ENCODE measurements around the gene P3H2.

The P3H2 gene

GRCh38 chr3:190010486-190010885, 110.2 kb downstream of the P3H2 start:
- H3K4me3 ChIP-seq (ENCODE audit: control insufficient read depth, low read depth, low read length) = no peak overlapping the region
- TF ChIP-seq CTCF (conservative IDR thresholded peaks at IDR 0.05; ENCODE audit: control insufficient read depth, insufficient read depth, low read depth, low read length) = no peak
- no peak for DNase-seq (ENCODE audit: low read depth)

GRCh38 chr3:190009614-190010013, 111.1 kb downstream of the P3H2 start:
- no peak for DNase-seq (ENCODE audit: low read depth)
- no peak for TF ChIP-seq CTCF (conservative IDR thresholded peaks at IDR 0.05; ENCODE audit: control insufficient read depth, insufficient read depth, low read depth, low read length)
- H3K4me3 ChIP-seq (ENCODE audit: control insufficient read depth, low read depth, low read length) = no peak overlapping the region

- no peak overlapping the region for H3K4me3 ChIP-seq (ENCODE audit: control insufficient read depth, low read depth, low read length)
Observed at GRCh38 chr3:190008432-190008831, 112.3 kb downstream of the P3H2 start.

GRCh38 chr3:190005343-190006113, 115.2 kb downstream of the P3H2 start:
- TF ChIP-seq CTCF (conservative IDR thresholded peaks at IDR 0.05; ENCODE audit: control insufficient read depth, insufficient read depth, low read depth, low read length) = no peak
- DNase-seq (ENCODE audit: low read depth) = no peak
- H3K4me3 ChIP-seq (ENCODE audit: control insufficient read depth, low read depth, low read length) = no peak overlapping the region

More at GRCh38 chr3:190008432-190008831, 112.3 kb downstream of the P3H2 start:
- no peak for TF ChIP-seq CTCF (conservative IDR thresholded peaks at IDR 0.05; ENCODE audit: control insufficient read depth, insufficient read depth, low read depth, low read length)
- DNase-seq (ENCODE audit: low read depth) = no peak

GRCh38 chr3:190004656-190005055, 116.0 kb downstream of the P3H2 start:
- TF ChIP-seq CTCF (conservative IDR thresholded peaks at IDR 0.05; ENCODE audit: control insufficient read depth, insufficient read depth, low read depth, low read length) = no peak
- DNase-seq (ENCODE audit: low read depth) = peak; percentile 38
- H3K4me3 ChIP-seq (ENCODE audit: control insufficient read depth, low read depth, low read length) = no peak overlapping the region

GRCh38 chr3:190003681-190004123, 117.0 kb downstream of the P3H2 start:
- H3K4me3 ChIP-seq (ENCODE audit: control insufficient read depth, low read depth, low read length) = no peak overlapping the region
- TF ChIP-seq CTCF (conservative IDR thresholded peaks at IDR 0.05; ENCODE audit: control insufficient read depth, insufficient read depth, low read depth, low read length) = no peak
- DNase-seq (ENCODE audit: low read depth) = peak; percentile 84

Data from fibroblast of mammary gland (primary cell).